ENCODE results near the gene KCTD13. TPM values are rescaled to one million over a fixed set of nuclear protein-coding genes. Genes with fewer than 3 reads are reported as not detected.

Gene KCTD13
- total RNA-seq, 1 donor from 2014 or later = 19.3 TPM

DNA sequence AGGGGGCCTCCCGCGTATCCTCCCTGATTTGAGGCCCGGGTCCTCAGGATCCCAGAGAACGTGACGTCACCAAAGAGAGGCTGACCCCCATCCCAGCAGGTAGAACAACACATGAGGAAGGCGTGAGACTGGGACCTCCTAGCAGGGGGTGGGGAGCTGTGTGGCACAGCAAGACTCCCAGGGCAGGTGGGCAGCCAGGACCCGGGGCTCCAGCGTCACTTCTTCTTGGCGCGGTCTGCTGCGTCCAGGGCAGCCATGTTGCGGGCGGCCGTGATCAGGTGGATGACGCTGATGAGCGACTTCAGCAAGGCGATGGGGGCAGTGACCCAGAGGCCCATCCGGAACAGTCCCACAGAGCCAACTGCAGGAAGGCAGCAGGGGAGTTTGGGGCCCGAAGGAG, 67.1 kb downstream of the KCTD13 start:
- no peak for TF ChIP-seq CTCF (IDR thresholded peaks at IDR 0.05)
- Mint-ChIP-seq H3K27me3 (ENCODE audit: low read depth) (no peaks in the 10 kb centered on the region), H3K9me3 (ENCODE audit: low read depth) (no peaks in the 10 kb centered on the region), H3K4me1 (ENCODE audit: low read depth) (peaks cover 22% of the 10 kb centered on the region), H3K27ac (ENCODE audit: unreplicated experiment) (no peak overlapping the region), H3K4me3 (ENCODE audit: unreplicated experiment) (no peak overlapping the region), H3K36me3 (ENCODE audit: low read depth) (peaks cover 13% of the 10 kb centered on the region)
- DNase-seq (ENCODE audit: low spot score) = no peak

DNA sequence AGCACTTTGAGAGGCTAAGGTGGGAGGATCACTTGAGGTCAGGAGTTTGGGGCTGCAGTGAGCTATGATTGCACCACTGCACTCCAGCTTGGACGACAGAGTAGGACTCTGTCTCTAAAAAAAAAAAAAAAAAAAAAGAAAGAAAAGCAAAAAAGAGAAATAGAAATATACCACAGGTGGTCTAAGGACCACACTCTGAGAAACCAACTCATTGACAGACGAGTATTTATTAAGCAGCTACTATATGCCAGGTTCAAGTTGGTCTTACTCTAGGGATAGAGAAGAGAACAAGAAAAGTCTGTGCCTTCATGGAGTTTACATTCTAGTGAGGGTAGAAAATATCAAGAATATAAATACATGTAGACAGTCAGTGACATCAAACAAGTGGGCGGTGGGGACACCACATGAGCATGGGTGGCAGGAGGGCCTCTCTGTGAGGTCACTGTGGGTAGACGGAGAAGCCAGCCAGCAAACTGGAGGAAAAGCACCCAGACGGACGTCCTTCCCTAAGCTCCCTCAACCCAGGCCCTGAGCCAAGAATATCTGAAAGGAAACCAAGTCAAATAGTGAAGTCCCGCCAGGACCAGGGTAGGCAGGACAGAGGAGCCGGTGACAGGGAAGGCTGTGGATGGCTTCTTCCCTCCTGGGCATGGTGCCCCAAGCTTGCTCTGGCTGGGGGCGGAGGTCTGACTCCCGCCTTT, 67.7 kb downstream of the KCTD13 start:
- peaks cover 13% of the 10 kb centered on the region for H3K36me3 Mint-ChIP-seq (ENCODE audit: low read depth)
- no peak overlapping the region for H3K27ac Mint-ChIP-seq (ENCODE audit: unreplicated experiment)
- peaks cover 20% of the 10 kb centered on the region for H3K4me1 Mint-ChIP-seq (ENCODE audit: low read depth)
- no peak for TF ChIP-seq CTCF (IDR thresholded peaks at IDR 0.05)
- no peak for DNase-seq (ENCODE audit: low spot score)
- no peaks in the 10 kb centered on the region for H3K27me3 Mint-ChIP-seq (ENCODE audit: low read depth)
- H3K9me3 Mint-ChIP-seq (ENCODE audit: low read depth) = no peaks in the 10 kb centered on the region
- no peak overlapping the region for H3K4me3 Mint-ChIP-seq (ENCODE audit: unreplicated experiment)

- Mint-ChIP-seq H3K9me3 (ENCODE audit: low read depth) (no peaks in the 10 kb centered on the region), H3K36me3 (ENCODE audit: low read depth) (peaks cover 13% of the 10 kb centered on the region), H3K4me3 (ENCODE audit: unreplicated experiment) (no peak overlapping the region), H3K27me3 (ENCODE audit: low read depth) (no peaks in the 10 kb centered on the region), H3K4me1 (ENCODE audit: low read depth) (peaks cover 20% of the 10 kb centered on the region), H3K27ac (ENCODE audit: unreplicated experiment) (no peak overlapping the region)
- DNase-seq (ENCODE audit: low spot score) = no peak
- TF ChIP-seq CTCF (IDR thresholded peaks at IDR 0.05) = no peak
These were observed 68.8 kb downstream of the KCTD13 start for GRCh38 chr16:29857133-29857760.

Other genes with a start within 250 kb of the KCTD13 start
- gene QPRT, start 247.0 kb downstream of the KCTD13 start, total RNA-seq = 19.5 to 21.8 TPM (median 20.7 TPM) in 3 replicates
- not detected in 3 replicates for gene C16orf54, start 180.2 kb downstream of the KCTD13 start, total RNA-seq
- not detected in 3 replicates for gene ZG16, start 148.0 kb downstream of the KCTD13 start, total RNA-seq
- 13.5 to 24.3 TPM (median 14.1 TPM) in 3 replicates for gene KIF22, start 135.5 kb downstream of the KCTD13 start, total RNA-seq
- 318 to 359 TPM (median 358 TPM) in 3 replicates for gene MAZ, start 119.7 kb downstream of the KCTD13 start, total RNA-seq
- gene PRRT2, start 114.0 kb downstream of the KCTD13 start, total RNA-seq = 5.2 to 9.1 TPM (median 6.1 TPM) in 3 replicates
- 22.3 to 40.2 TPM (median 23.0 TPM) in 3 replicates for gene PAGR1, start 110.1 kb downstream of the KCTD13 start, total RNA-seq
- gene MVP, start 105.8 kb downstream of the KCTD13 start, total RNA-seq = 101 to 132 TPM (median 106 TPM) in 3 replicates
- 73.5 to 79.7 TPM (median 78.3 TPM) in 3 replicates for gene CDIPT, start 63.0 kb downstream of the KCTD13 start, total RNA-seq
- 10.9 to 17.0 TPM (median 16.3 TPM) in 3 replicates for gene SEZ6L2, start 26.7 kb downstream of the KCTD13 start, total RNA-seq
- gene ASPHD1, start 25.7 kb downstream of the KCTD13 start, total RNA-seq = 2.4 to 3.2 TPM (median 2.9 TPM) in 3 replicates
- gene TMEM219, start 35.9 kb upstream of the KCTD13 start, total RNA-seq = 111 to 122 TPM (median 120 TPM) in 3 replicates
- 50.0 to 56.6 TPM (median 50.1 TPM) in 3 replicates for gene TAOK2, start 47.6 kb upstream of the KCTD13 start, total RNA-seq
- 8.4 to 14.0 TPM (median 9.9 TPM) in 3 replicates for gene HIRIP3, start 69.4 kb upstream of the KCTD13 start, total RNA-seq
- 57.1 to 68.5 TPM (median 64.6 TPM) in 3 replicates for gene INO80E, start 70.0 kb upstream of the KCTD13 start, total RNA-seq
- 0.15 to 0.29 TPM in 2 of 3 replicates, not detected in the other for gene DOC2A, start 84.8 kb upstream of the KCTD13 start, total RNA-seq
- gene C16orf92, start 97.0 kb upstream of the KCTD13 start, total RNA-seq = not detected in 3 replicates
- 0.28 to 0.77 TPM (median 0.44 TPM) in 3 replicates for gene TLCD3B, start 105.0 kb upstream of the KCTD13 start, total RNA-seq
- gene ALDOA, start 139.5 kb upstream of the KCTD13 start, total RNA-seq = 865 to 1,101 TPM (median 1,094 TPM) in 3 replicates
- gene PPP4C, start 149.8 kb upstream of the KCTD13 start, total RNA-seq = 81.0 to 90.3 TPM (median 84.7 TPM) in 3 replicates
- gene TBX6, start 165.7 kb upstream of the KCTD13 start, total RNA-seq = 0.34 to 0.59 TPM (median 0.55 TPM) in 3 replicates
- gene YPEL3, start 170.0 kb upstream of the KCTD13 start, total RNA-seq = 23.3 to 31.9 TPM (median 28.1 TPM) in 3 replicates
- 1.9 to 3.2 TPM (median 2.2 TPM) in 3 replicates for gene GDPD3, start 187.3 kb upstream of the KCTD13 start, total RNA-seq
- gene MAPK3, start 197.0 kb upstream of the KCTD13 start, total RNA-seq = 40.9 to 42.0 TPM (median 41.9 TPM) in 3 replicates